GM19467 (cell line): ENCODE data around the gene APIP.
"Not testable (repeated sequence)": the region's sequence is repeated elsewhere in the genome, so short reads cannot be mapped to it uniquely, and the experiment has no call there.

ENCODE experiments used
- ATAC-seq: cut with Tn5 transposase; IDR thresholded peaks from one replicate; pipeline ENCODE4 v1.9.1; 2021; ENCODE audit warnings: mild to moderate bottlenecking, moderate library complexity; ENCODE audit not compliant: unreplicated experiment

Gene APIP

GRCh38 chr11:34926831-34927132 lies 10.6 kb upstream of the APIP start:
- ATAC-seq = no peak

- ATAC-seq = no peak
Measured at GRCh38 chr11:34926101-34926830, 10.1 kb upstream of the APIP start.

GRCh38 chr11:34924714-34925113 lies 8.5 kb upstream of the APIP start:
- no peak for ATAC-seq

DNA sequence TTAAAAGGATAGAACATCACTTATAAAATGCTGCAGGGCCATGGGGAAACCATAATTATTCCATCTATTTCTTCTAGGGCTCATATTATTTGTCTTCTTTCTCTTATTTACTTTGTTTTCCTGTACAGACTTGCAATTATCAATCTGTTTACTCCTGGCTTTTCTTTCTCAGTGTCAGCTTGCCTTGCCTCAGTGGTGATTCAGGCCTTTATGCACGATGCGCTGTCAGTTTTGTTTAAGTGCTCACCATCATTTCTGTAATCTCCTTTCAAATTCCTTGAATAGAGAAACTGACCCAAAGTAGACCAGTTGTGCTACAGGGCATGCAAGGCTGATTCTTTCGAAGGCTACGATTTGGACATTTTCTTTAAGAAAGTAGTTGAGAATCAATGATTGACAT lies 5.0 kb upstream of the APIP start:
- ATAC-seq = no peak

GRCh38 chr11:34916843-34917770 lies 928 bp upstream of the APIP start:
- ATAC-seq = no peak

- peak; percentile 3 for ATAC-seq
Measured at GRCh38 chr11:34915136-34916014, 804 bp downstream of the APIP start.

GRCh38 chr11:34913556-34913955 lies 2.6 kb downstream of the APIP start:
- ATAC-seq = not testable (repeated sequence)

DNA sequence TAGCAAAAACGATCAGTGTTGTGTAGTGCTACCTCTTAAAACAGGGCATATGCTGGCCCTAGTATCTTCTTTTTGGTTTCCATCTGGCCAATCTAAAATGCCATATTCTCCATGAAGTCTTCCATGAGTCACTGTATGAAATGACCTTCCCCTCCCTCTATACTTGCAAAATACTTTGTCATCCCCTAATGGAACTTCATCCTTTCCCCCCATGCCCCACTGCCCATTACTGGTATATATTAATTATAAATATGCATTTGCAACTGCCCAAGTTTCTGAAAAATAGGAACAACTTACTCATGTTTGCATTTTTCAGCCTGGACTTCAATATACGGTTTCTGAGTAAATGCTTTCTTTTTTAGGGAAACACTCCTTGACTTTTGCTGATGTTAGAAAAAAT lies 4.5 kb downstream of the APIP start:
- ATAC-seq = no peak

DNA sequence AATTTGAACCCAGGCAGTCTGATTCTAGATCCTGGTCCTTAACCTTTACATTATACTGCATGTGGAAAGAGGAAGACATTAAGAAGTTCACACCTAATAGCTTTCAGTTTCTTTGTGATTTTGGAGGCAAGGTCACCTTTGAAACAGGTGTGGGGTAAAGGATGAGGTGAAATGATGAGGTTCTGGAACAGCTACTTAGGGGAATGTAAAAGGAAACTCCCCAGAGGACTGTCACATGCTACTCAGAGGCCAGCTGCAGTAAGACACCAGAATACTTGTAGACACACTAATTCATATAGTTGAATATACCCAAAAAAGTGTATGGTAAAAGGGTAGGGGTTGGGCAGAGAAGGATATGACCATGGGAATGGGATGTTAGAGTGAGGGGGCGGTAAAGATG lies 5.4 kb downstream of the APIP start:
- ATAC-seq = no peak

DNA sequence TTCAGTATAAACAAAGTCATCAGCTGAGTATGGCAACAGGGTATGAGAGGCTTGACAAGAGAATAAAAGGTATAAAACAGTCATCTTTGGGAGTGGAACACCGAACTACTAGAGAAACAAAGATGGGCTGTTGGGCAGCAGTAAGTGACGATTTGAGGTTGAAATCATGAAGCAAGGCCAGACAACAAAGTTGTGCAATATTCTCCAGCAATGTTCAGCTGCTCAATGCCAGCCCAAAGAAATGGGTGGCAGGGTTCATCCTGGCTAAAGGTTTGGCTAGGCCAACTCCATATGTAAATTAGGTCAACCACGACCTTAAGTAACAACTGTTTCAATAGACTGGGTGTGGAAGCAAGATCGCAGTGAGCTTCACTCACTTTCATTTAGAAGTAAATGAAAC lies 6.2 kb downstream of the APIP start:
- ATAC-seq = no peak

DNA sequence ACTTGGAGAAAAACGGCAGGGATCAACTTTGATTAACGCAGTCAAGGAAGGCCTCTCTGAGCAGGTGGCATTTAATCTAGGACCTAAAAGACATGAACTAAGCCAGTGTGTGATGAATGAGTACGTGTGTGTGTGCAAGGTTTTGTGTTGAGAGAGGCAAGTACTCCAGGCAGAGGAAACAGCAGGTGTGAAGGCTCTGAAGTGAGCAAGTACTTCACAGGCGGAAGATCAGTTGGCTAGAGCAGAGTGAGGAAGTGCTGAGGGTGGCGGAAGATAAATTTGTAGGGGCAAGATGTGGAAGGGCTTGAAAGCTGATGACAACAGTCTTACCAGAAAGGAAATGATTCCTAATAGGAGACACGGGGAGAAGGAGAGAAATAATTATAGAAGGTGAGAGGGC lies 6.8 kb downstream of the APIP start:
- ATAC-seq = no peak

DNA sequence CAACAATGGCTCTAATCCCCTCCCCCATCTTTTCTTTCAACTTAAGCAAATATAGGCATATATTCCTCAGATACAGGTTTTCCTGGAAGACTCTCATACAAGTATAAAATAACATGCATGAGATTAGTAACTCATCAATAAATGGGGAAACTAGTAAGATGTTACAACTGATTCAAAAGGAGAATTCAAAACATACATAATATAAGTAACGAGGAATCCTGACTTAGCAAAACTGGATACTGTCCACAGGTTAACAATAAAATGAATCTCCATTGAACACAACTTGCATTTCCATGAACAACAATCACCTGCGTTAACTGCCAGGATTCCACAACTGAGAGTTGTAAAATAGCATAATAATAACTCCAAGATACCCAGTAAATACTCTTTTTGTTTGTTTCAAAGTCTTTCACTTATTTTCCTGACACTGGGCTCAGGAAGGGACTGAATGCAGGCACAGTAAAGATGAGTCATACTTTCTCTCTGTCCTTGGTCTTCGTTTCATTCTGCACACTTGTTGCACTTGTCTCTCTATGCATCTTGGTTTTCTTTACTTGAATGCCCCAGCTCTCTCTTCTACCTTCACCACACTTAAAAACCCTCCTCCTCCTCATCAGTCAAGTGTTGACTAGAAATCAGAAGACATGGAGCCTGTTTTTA lies 8.1 kb downstream of the APIP start:
- ATAC-seq = no peak

GRCh38 chr11:34905666-34906065 lies 10.5 kb downstream of the APIP start:
- ATAC-seq = no peak

GRCh38 chr11:34904421-34904955 lies 11.7 kb downstream of the APIP start:
- no peak for ATAC-seq

GRCh38 chr11:34899633-34900016 lies 16.6 kb downstream of the APIP start:
- ATAC-seq = no peak

DNA sequence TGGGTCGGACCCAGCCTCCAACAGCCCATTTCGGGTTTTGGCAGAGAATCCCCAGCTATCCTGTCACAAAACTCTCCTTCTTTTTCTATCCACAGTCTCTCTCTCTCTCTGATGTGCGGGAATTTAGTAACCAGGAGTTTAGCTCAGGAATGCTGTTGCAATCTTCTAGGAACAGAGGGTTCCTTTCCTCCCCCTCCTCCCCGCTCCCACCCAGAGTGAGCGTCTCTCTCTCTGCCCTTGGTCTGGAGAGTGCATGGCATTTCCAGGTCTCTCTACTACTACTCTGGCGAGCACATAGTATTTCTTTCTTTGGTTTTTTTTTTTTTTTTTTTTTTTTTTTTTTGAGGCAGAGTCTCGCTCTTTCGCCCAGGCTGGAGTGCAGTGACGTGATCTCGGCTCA lies 17.7 kb downstream of the APIP start:
- ATAC-seq = no peak

DNA sequence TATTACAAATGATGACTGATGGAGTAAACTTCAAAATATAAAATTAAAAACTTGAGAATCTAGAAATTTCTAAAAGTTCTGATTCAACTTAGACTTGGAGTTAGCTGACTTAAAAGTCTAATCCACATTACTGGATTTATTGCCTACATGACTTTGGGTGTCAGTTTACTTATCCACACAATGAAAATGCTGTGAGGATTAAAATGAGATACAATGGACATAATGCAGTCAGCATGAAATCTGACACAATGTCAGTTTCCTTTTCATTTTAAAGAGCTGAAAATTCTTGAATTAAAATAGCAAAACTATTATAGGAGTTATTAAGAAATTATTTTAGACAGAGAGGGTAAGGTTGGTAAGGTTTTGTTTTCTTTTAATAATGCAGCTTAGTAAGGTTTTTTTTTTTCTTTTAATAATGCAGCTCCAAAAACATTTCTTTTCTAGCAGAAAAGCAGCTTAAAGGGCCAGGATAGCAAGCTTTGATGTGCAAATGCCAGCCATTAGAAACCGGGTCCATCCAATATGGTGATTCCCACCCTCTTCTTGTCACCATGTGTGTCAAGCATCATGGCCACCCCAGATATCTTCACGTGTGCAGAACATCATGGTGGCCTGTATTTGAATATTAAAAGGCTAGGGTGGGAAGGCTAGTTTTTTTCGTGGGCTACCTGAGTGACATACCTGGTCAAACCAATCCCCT lies 18.9 kb downstream of the APIP start:
- no peak for ATAC-seq

- not testable (repeated sequence) for ATAC-seq
Measured at GRCh38 chr11:34896191-34896590, 20.0 kb downstream of the APIP start.

DNA sequence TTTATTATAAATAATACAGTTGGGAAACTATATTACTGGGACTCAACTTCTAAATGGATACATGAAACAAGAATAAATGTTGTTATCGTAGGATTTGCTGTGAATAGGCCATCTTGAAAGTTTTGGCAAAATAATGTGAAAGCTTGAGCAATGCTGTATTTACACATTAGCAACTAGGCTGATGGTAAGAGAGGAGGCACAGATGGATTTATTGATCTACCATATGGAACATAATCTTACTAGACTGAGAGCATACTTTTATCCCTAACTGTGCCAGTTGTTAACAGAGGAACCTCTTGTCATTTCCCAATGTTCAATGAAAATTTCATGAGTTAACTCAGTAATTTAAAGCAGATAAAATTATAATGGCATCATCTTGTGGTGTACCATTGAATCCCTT lies 22.8 kb downstream of the APIP start:
- no peak for ATAC-seq

DNA sequence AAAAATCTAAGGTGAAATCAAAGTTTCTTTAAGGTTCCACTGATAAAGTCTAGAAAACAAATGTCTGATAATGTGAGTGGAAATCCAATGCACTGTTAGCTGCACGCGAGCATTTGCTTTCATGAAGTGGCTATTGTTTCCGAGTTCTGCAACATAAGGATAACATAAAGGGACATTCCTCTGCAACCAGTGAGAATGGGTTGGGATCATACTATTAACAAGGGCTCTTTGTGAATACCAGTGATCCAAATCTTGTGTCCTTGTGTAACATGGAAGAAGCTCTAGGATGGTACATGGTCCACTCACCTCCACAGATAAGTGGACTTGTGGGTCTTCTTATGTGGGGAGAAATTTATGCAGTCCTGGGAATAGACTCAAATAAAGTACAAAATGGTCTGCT lies 24.6 kb downstream of the APIP start:
- no peak for ATAC-seq
